H1 (cell line): ENCODE results near the gene ARPP21. TPM values are rescaled to one million over a fixed set of nuclear protein-coding genes. Genes with fewer than 3 reads are reported as not detected.

ENCODE experiments used
- CTCF ChIA-PET: fragments of 300-600 bp; sonication (Branson Sonifier 250); formaldehyde crosslinking; loops from one replicate; lab custom pipeline; 2021; ENCODE audit not compliant: partially characterized antibody; lab: Charles Lee
- POLR2A ChIA-PET: fragments of 300-600 bp; sonication (Branson Sonifier 250); formaldehyde crosslinking; loops from one replicate; lab custom pipeline; 2021; ENCODE audit warnings: inconsistent platforms; ENCODE audit not compliant: partially characterized antibody; lab: Charles Lee
- DNase-seq, 2 experiments: peaks; one replicate each; pipeline versions ENCODE4 v3.0.0 to v3.0.0-alpha.2; 2010 to 2022; ENCODE audit warnings: low spot score in 2 of 2, low read depth in 1 of 2, mixed read lengths in 1 of 2
- FAIRE-seq: peaks from 2 replicates; lab custom pipeline; 2011; peaks lifted over from hg19 to GRCh38; lab: Jason Lieb, UNC
- H2AFZ ChIP-seq: 2 replicates; pipeline ENCODE4 v1.8.1; 2012; ENCODE audit warnings: low read length, inconsistent platforms
- H2AK5ac ChIP-seq: 2 replicates; pipeline ENCODE4 v1.6.1; 2013; ENCODE audit warnings: low read depth, low read length
- H2BK120ac ChIP-seq: replicated peaks from 2 replicates; pipeline ENCODE3; 2013; ENCODE audit warnings: low read depth, low read length, inconsistent platforms
- H2BK12ac ChIP-seq: 2 replicates; pipeline ENCODE4 v1.6.1; 2013; ENCODE audit warnings: low read depth, low read length
- H2BK15ac ChIP-seq: 2 replicates; pipeline ENCODE4 v1.6.1; 2013; ENCODE audit warnings: low read length
- H2BK20ac ChIP-seq: 2 replicates; pipeline ENCODE4 v1.6.1; 2013; ENCODE audit warnings: low read length
- H2BK5ac ChIP-seq: 2 replicates; pipeline ENCODE4 v1.6.1; 2013; ENCODE audit warnings: low read depth, low read length
- H3K14ac ChIP-seq: 2 replicates; pipeline ENCODE4 v1.6.1; 2013; ENCODE audit warnings: inconsistent platforms; ENCODE audit not compliant: insufficient read length
- H3K18ac ChIP-seq: 2 replicates; pipeline ENCODE4 v1.6.1; 2013; ENCODE audit warnings: low read length; ENCODE audit errors: extremely low read depth
- H3K23ac ChIP-seq: 2 replicates; pipeline ENCODE4 v1.6.1; 2013; ENCODE audit warnings: inconsistent platforms; ENCODE audit not compliant: insufficient read length
- H3K23me2 ChIP-seq: 2 replicates; pipeline ENCODE4 v1.6.1; 2013; ENCODE audit warnings: low read depth, low read length
- H3K27ac ChIP-seq: 2 replicates; pipeline ENCODE4 v1.6.1; 2011; ENCODE audit warnings: low read depth, low read length, inconsistent platforms
- H3K27me3 ChIP-seq, 4 experiments: replicated peaks in 1 of 4; 1 replicate in 1 of 4; 2 replicates in 3 of 4; pipeline versions ENCODE4 v1.6.1 to v1.8.1; 2011 to 2013; ENCODE audit warnings: low read length in 3 of 4, mild to moderate bottlenecking in 3 of 4, inconsistent platforms in 2 of 4, mixed read lengths in 2 of 4, moderate library complexity in 1 of 4; ENCODE audit not compliant: control insufficient read depth in 3 of 4, insufficient read depth in 3 of 4; ENCODE audit errors: extremely low read depth in 1 of 4
- H3K36me3 ChIP-seq, 4 experiments: 2 replicates each; pipeline versions ENCODE4 v1.6.1 to v1.8.1; 2011 to 2013; ENCODE audit warnings: mild to moderate bottlenecking in 4 of 4, low read length in 3 of 4, moderate library complexity in 2 of 4, control low read depth in 1 of 4, inconsistent platforms in 1 of 4; ENCODE audit not compliant: insufficient read depth in 4 of 4, control insufficient read depth in 2 of 4
- H3K4ac ChIP-seq: replicated peaks from 2 replicates; pipeline ENCODE3; 2013; ENCODE audit warnings: low read length, low read depth, mixed read lengths, inconsistent platforms; ENCODE audit not compliant: insufficient read length
- H3K4me1 ChIP-seq, 4 experiments: replicated peaks in 1 of 4; 1 replicate in 1 of 4; 2 replicates in 3 of 4; pipeline versions ENCODE4 v1.6.1 to v1.8.1; 2011 to 2013; ENCODE audit warnings: low read length in 3 of 4, inconsistent platforms in 2 of 4, mixed read lengths in 1 of 4; ENCODE audit not compliant: insufficient read depth in 4 of 4, control insufficient read depth in 3 of 4
- H3K4me2 ChIP-seq, 2 experiments: 2 replicates each; pipeline versions ENCODE4 v1.6.1 to v1.8.1; 2011 to 2013; ENCODE audit warnings: low read depth in 2 of 2, low read length in 2 of 2, control low read depth in 1 of 2, inconsistent platforms in 1 of 2, mild to moderate bottlenecking in 1 of 2; ENCODE audit not compliant: insufficient read depth in 1 of 2
- H3K4me3 ChIP-seq, 4 experiments: fragments of 200-600, 300-600 bp in 1 of 4; sonication (generic), shearing (Covaris generic), sonication (Bioruptor Twin) in 1 of 4; 2 replicates each; pipeline versions ENCODE4 v1.5.1 to v1.8.1; 2011 to 2016; ENCODE audit warnings: low read length in 4 of 4, low read depth in 3 of 4, control low read depth in 2 of 4, inconsistent platforms in 2 of 4, mild to moderate bottlenecking in 2 of 4, mixed read lengths in 1 of 4, moderate library complexity in 1 of 4; ENCODE audit not compliant: insufficient read depth in 2 of 4; ENCODE audit errors: extremely low read depth in 1 of 4
- H3K56ac ChIP-seq: replicated peaks from 2 replicates; pipeline ENCODE3; 2013; ENCODE audit warnings: low read depth, mild to moderate bottlenecking, mixed read lengths, low read length, inconsistent platforms; ENCODE audit not compliant: insufficient read length
- H3K79me1 ChIP-seq: 2 replicates; pipeline ENCODE4 v1.6.1; 2013; ENCODE audit warnings: low read depth, low read length, control low read depth
- H3K79me2 ChIP-seq, 2 experiments: 2 replicates each; pipeline versions ENCODE4 v1.6.1 to v1.8.1; 2012 to 2013; ENCODE audit warnings: low read length in 2 of 2, mild to moderate bottlenecking in 2 of 2, inconsistent platforms in 1 of 2; ENCODE audit not compliant: insufficient read depth in 2 of 2, control insufficient read depth in 1 of 2
- H3K9ac ChIP-seq, 4 experiments: replicated peaks in 1 of 4; 1 replicate in 1 of 4; 2 replicates in 3 of 4; pipeline versions ENCODE4 v1.6.1 to v1.8.1; 2011 to 2013; ENCODE audit warnings: low read depth in 3 of 4, low read length in 3 of 4, control low read depth in 2 of 4, mild to moderate bottlenecking in 2 of 4, moderate library complexity in 2 of 4, inconsistent platforms in 1 of 4; ENCODE audit errors: extremely low read depth in 1 of 4
- H3K9me3 ChIP-seq, 2 experiments: 2 replicates each; pipeline versions ENCODE4 v1.6.1 to v1.8.1; 2012 to 2013; ENCODE audit warnings: mild to moderate bottlenecking in 2 of 2, moderate library complexity in 2 of 2, control low read depth in 1 of 2, inconsistent platforms in 1 of 2, low read depth in 1 of 2, low read length in 1 of 2, mixed read lengths in 1 of 2; ENCODE audit not compliant: insufficient read depth in 2 of 2
- H4K20me1 ChIP-seq, 2 experiments: replicated peaks in 1 of 2; 2 replicates each; pipeline versions ENCODE3 to v1.8.1; 2011 to 2013; ENCODE audit warnings: inconsistent platforms in 2 of 2, low read length in 2 of 2, mild to moderate bottlenecking in 1 of 2; ENCODE audit not compliant: insufficient read depth in 2 of 2, control insufficient read depth in 1 of 2
- H4K5ac ChIP-seq: 2 replicates; pipeline ENCODE4 v1.6.1; 2013; ENCODE audit warnings: low read length, low read depth, mixed read lengths, inconsistent platforms; ENCODE audit not compliant: insufficient read length
- H4K8ac ChIP-seq: 2 replicates; pipeline ENCODE4 v1.8.0; 2013; ENCODE audit warnings: mild to moderate bottlenecking, moderate library complexity, low read length, inconsistent platforms; ENCODE audit not compliant: insufficient read depth; ENCODE audit errors: extremely low read depth
- H4K91ac ChIP-seq: replicated peaks from 2 replicates; pipeline ENCODE3; 2013; ENCODE audit warnings: low read length, mixed read lengths, inconsistent platforms; ENCODE audit not compliant: insufficient read length
- BACH1 ChIP-seq: IDR thresholded peaks from 2 replicates; pipeline ENCODE4 v1.6.1; 2012; ENCODE audit warnings: low read length, improper control_type of control experiment
- BCL11A ChIP-seq, 2 experiments: IDR thresholded peaks; one replicate each; pipeline ENCODE4 v1.6.1; 2011; ENCODE audit warnings: low read depth in 2 of 2, low read length in 2 of 2, mild to moderate bottlenecking in 2 of 2
- CBX5 ChIP-seq: fragments of 300-800, 300-1000 bp; sonication (generic); IDR thresholded peaks from 2 replicates; pipeline ENCODE4 v1.7.1; 2016; ENCODE audit warnings: antibody characterized with exemption, low read length, low read depth
- CBX8 ChIP-seq: fragments of 300-800, 300-1000 bp; sonication (generic); IDR thresholded peaks from 2 replicates; pipeline ENCODE4 v1.7.1; 2016; ENCODE audit warnings: low read depth, low read length, borderline replicate concordance
- HDAC2 ChIP-seq, 2 experiments: fragments of 300-600 bp in 1 of 2; sonication (generic) in 1 of 2; IDR thresholded peaks; 2 replicates each; pipeline ENCODE4 v1.6.1; 2011 to 2012; ENCODE audit warnings: low read depth in 2 of 2, low read length in 2 of 2, mild to moderate bottlenecking in 2 of 2, moderate library complexity in 2 of 2, borderline replicate concordance in 1 of 2, inconsistent platforms in 1 of 2
- HDAC6 ChIP-seq: IDR thresholded peaks from one replicate; pipeline ENCODE4 v1.7.1; 2012; ENCODE audit warnings: low read depth, mild to moderate bottlenecking, inconsistent platforms, low read length, moderate library complexity
- JUN ChIP-seq: IDR thresholded peaks from 2 replicates; pipeline ENCODE4 v1.6.1; 2011; ENCODE audit warnings: low read depth, mild to moderate bottlenecking, improper control_type of control experiment, low read length
- KDM4A ChIP-seq: IDR thresholded peaks from one replicate; pipeline ENCODE4 v1.7.1; 2012; ENCODE audit warnings: low read depth, mild to moderate bottlenecking, moderate library complexity, low read length, inconsistent platforms; ENCODE audit not compliant: severe bottlenecking
- POLR2A ChIP-seq, 2 experiments: IDR thresholded peaks; 1 replicate in 1 of 2; 2 replicates in 1 of 2; pipeline ENCODE4 v1.6.1; 2011; ENCODE audit warnings: low read depth in 2 of 2, low read length in 2 of 2, mild to moderate bottlenecking in 2 of 2; ENCODE audit errors: control extremely low read depth in 1 of 2
- POLR2AphosphoS5 ChIP-seq: IDR thresholded peaks from 2 replicates; pipeline ENCODE4 v1.6.1; 2011; ENCODE audit warnings: low read depth, low read length
- RBBP5 ChIP-seq: IDR thresholded peaks from 2 replicates; pipeline ENCODE4 v1.7.1; 2012; ENCODE audit warnings: low read depth, mild to moderate bottlenecking, inconsistent platforms, low read length, moderate library complexity, borderline replicate concordance
- SIN3A ChIP-seq, 2 experiments: IDR thresholded peaks in 1 of 2; conservative IDR thresholded peaks in 1 of 2; 2 replicates each; pipeline ENCODE4 v1.6.1; 2011 to 2012; ENCODE audit warnings: low read length in 2 of 2, improper control_type of control experiment in 1 of 2, low read depth in 1 of 2, mild to moderate bottlenecking in 1 of 2
- TCF12 ChIP-seq: IDR thresholded peaks from 2 replicates; pipeline ENCODE4 v1.6.1; 2011; ENCODE audit warnings: low read depth, mild to moderate bottlenecking, low read length
- WGBS, 2 experiments: shearing (Covaris generic) in 1 of 2; methylation state at CpG; one replicate each; pipeline versions ENCODE4 v1.1.6 to v1.1.7; 2013 to 2015; ENCODE audit warnings: low lambda C conversion rate in 2 of 2, mixed read lengths in 2 of 2, inconsistent platforms in 1 of 2, low coverage in 1 of 2, missing lambda C conversion rate in 1 of 2; ENCODE audit not compliant: insufficient replicate concordance in 2 of 2, insufficient coverage in 1 of 2, insufficient read length in 1 of 2; ENCODE audit errors: extremely low coverage in 1 of 2, missing lambda C conversion rate in 1 of 2; 5-methylcytosine and 5-hydroxymethylcytosine counted together
- polyA plus RNA-seq, 7 experiments: library from polyadenylated mRNA; depleted of rRNA in 3 of 7; stranded (reverse) in 5 of 7; unstranded in 2 of 7; fragments of >200 nt in 5 of 7; fragments of 200-250 nt in 2 of 7; gene quantifications; 1 replicate in 5 of 7; 2 replicates in 1 of 7; 4 replicates in 1 of 7; pipeline versions ENCODE4 v1.2.1 to v1.2.3, GENCODE V29; 2011 to 2013; ENCODE audit warnings: missing spikeins in 2 of 7, mixed read lengths in 2 of 7
- total RNA-seq: library from RNA; stranded (reverse); fragmentation: NEBNext Ultra II Directional; extraction: Animal tissue kit (Norgen Biotek cat#: 25700); gene quantifications from 2 replicates; pipeline ENCODE4 v1.2.1, GENCODE V29; 2021

ARPP21 gene
- total and polyA plus RNA-seq, 2 of the 8 experiments (the other 6 are each of a cell fraction or from before 2014, with no cell fraction given): not detected

GRCh38 chr3:35654476-35654875 is 15.2 kb downstream of the ARPP21 start:
- no peak overlapping the region for H3K18ac ChIP-seq
- no peak overlapping the region for H3K56ac ChIP-seq
- no peak overlapping the region for H3K9ac ChIP-seq
- H3K27me3 ChIP-seq: no peaks in the 10 kb centered on the region
- H2AFZ ChIP-seq: peak overlapping the region; percentile 92; the same call in 1 of the 2 replicates
- no peak overlapping the region for H2AK5ac ChIP-seq
- H3K27ac ChIP-seq: no peak overlapping the region
- H3K4me3 ChIP-seq: no peak overlapping the region
- H4K91ac ChIP-seq: no peak overlapping the region
- H3K4me1 ChIP-seq: no peaks in the 10 kb centered on the region
- FAIRE-seq (no peak), DNase-seq (no peak)
- no peaks in the 10 kb centered on the region for H3K79me1 ChIP-seq
- no peak overlapping the region for H4K5ac ChIP-seq
- H4K20me1 ChIP-seq: no peaks in the 10 kb centered on the region
- no peak overlapping the region for H2BK20ac ChIP-seq
- ChIA-PET POLR2A (no interaction called here), CTCF (no interaction called here)
- WGBS, 2 experiments: 87% methylated on average over 5 of the region's 5 CpGs; no CpG with 5 or more reads in 1 of the 2 experiments
- H3K14ac ChIP-seq: no peak overlapping the region
- H2BK120ac ChIP-seq: no peak overlapping the region
- no peak overlapping the region for H3K23ac ChIP-seq
- H2BK12ac ChIP-seq: no peak overlapping the region
- no peak overlapping the region for H2BK5ac ChIP-seq
- H4K8ac ChIP-seq: no peak overlapping the region
- H3K4ac ChIP-seq: no peak overlapping the region
- H3K79me2 ChIP-seq: no peaks in the 10 kb centered on the region
- no peak overlapping the region for H2BK15ac ChIP-seq
- H3K4me2 ChIP-seq: no peak overlapping the region
- no peaks in the 10 kb centered on the region for H3K23me2 ChIP-seq
- H3K9me3 ChIP-seq: no peaks in the 10 kb centered on the region
- no peaks in the 10 kb centered on the region for H3K36me3 ChIP-seq
- TF ChIP-seq RBBP5 (no peak), TCF12 (no peak), HDAC6 (no peak), HDAC2 (IDR thresholded peaks at IDR 0.05; ENCODE audit: borderline replicate concordance in 1 of 2, low read depth in 2 of 2, low read length in 2 of 2) (no peak), CBX5 (no peak), CBX8 (no peak), BCL11A (IDR thresholded peaks at IDR 0.05; ENCODE audit: low read depth in 2 of 2, low read length in 2 of 2) (no peak), KDM4A (no peak), POLR2A (IDR thresholded peaks at IDR 0.05; ENCODE audit: control extremely low read depth in 1 of 2, low read depth in 2 of 2, low read length in 2 of 2) (no peak), POLR2AphosphoS5 (no peak), SIN3A (conservative IDR thresholded peaks at IDR 0.05 in 1 of 2, IDR thresholded peaks at IDR 0.05 in 1 of 2; ENCODE audit: low read depth in 1 of 2, low read length in 2 of 2) (no peak), BACH1 (no peak), JUN (no peak)
